AG10803 (cell line): Measurements from ENCODE around the gene POU2AF3.
A peak's percentile ranks its signal among the peaks of the same experiment; 100 is the strongest.

ENCODE experiments used
- DNase-seq: peaks from one replicate; pipeline ENCODE4 v3.0.0; 2010; ENCODE audit warnings: low read depth
- H3K4me3 ChIP-seq: 2 replicates; pipeline ENCODE4 v1.5.1; 2011; ENCODE audit warnings: mild to moderate bottlenecking, low read length, control low read depth
- TF ChIP-seq, protein P1 (sequence below): conservative IDR thresholded peaks from 2 replicates; pipeline ENCODE4 v1.5.1; 2011; ENCODE audit warnings: mild to moderate bottlenecking, low read length, control low read depth, inconsistent platforms

POU2AF3 gene

DNA sequence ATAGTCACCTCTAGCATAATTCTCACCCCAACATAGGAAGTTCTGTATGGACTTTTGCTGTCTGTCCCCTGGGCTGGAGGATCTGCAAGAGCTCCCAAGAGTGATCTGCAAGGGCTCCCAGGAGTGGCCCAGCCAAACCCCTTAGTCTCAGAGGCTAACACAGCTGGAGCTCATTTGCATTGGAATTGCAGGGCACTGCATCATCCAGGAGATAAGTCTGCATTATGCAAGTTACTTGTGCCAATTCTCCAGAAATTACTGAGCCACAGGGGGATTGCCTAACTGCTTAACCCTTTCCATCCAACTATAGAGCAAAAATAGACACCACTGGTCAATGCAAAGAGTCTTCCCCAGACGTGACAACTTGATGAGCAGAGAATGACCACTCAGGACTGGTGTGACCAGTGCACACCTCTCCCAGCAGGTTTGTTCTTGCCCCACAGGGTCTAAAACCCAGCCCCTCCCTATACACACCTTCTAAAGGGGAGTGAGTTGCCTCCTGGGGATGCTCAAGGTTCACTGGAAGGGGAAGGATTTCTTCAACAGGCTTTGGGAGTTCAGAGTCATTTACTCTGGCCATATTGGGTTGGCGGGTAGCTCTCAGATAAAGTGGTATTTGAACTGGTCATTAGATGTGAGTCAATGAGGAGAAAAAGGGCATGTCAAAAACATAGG is 38.4 kb downstream of the POU2AF3 start:
- TF ChIP-seq, protein P1, sequence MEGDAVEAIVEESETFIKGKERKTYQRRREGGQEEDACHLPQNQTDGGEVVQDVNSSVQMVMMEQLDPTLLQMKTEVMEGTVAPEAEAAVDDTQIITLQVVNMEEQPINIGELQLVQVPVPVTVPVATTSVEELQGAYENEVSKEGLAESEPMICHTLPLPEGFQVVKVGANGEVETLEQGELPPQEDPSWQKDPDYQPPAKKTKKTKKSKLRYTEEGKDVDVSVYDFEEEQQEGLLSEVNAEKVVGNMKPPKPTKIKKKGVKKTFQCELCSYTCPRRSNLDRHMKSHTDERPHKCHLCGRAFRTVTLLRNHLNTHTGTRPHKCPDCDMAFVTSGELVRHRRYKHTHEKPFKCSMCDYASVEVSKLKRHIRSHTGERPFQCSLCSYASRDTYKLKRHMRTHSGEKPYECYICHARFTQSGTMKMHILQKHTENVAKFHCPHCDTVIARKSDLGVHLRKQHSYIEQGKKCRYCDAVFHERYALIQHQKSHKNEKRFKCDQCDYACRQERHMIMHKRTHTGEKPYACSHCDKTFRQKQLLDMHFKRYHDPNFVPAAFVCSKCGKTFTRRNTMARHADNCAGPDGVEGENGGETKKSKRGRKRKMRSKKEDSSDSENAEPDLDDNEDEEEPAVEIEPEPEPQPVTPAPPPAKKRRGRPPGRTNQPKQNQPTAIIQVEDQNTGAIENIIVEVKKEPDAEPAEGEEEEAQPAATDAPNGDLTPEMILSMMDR: no peak
- H3K4me3 ChIP-seq: no peak overlapping the region
- DNase-seq: peak; percentile 93

DNA sequence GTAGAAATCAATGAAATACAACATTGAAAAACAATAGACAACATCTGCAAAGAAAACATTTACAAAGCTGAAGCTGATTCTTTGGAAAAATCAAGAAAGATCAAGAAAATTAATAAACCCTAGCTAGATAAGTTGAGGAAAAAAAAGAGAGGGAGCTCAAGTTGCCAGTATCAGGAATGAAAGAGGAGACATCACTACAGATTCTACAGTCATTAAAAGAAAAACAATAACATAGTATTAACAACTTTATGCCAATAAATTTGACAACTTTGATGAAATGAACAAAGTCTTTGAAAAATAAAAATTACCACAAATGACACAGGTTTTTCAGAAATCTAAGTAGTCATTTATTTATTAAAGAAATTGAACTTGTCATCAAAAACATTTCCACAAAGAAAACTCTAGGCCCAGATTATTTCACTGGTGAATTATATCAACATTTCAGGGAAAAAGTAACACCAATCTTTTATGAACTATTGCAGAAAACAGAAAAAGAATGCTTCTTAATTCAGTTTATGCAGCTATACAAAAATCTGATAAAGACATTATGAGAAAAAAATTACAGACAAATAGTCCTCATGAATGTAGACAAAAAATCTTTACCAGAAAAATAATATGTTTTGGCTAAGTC is 41.5 kb downstream of the POU2AF3 start:
- no peak for DNase-seq
- TF ChIP-seq, protein P1: no peak

DNA sequence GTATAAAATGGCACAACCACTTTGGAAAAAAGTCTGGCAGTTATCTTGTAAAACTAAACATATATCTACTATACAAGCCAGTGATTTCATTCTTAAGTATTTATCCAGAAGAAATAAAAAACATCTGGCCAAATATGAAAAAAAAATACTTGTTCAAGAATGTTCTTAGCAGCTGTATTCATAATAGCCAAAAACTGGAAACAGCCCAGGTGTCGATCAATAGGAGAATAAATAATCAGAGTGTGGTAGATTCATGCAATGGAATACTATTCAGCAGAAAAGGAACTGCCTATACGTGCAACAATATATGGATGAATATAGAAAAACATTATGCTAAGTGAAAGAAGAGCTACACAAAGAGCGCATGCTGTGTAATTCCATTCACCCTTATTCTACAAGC is 44.0 kb downstream of the POU2AF3 start:
- H3K4me3 ChIP-seq: no peak overlapping the region
- DNase-seq: no peak
- TF ChIP-seq, protein P1: no peak

More for the DNA sequence above, 41.5 kb downstream of the POU2AF3 start:
- no peak overlapping the region for H3K4me3 ChIP-seq

DNA sequence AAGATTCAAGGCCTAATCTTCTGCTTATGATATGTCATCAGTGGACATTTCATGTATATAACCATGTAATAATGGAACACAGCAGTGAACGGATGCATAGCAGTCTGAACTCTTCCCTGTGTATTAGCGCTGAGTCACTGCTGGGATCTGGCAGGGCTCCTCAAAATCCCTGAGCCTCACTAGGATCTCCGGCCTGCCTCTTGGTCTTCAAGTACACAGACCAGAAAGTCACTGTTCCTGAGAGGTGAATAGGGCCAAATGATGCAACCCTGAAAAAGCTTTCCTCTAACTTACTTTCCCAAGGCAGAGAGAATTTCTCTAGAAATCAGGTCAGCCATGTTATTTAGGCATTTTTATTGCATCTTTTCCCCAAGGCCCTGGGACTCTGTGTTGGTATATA is 45.7 kb downstream of the POU2AF3 start:
- TF ChIP-seq, protein P1: no peak
- DNase-seq: peak; percentile 80
- H3K4me3 ChIP-seq: no peak overlapping the region

DNA sequence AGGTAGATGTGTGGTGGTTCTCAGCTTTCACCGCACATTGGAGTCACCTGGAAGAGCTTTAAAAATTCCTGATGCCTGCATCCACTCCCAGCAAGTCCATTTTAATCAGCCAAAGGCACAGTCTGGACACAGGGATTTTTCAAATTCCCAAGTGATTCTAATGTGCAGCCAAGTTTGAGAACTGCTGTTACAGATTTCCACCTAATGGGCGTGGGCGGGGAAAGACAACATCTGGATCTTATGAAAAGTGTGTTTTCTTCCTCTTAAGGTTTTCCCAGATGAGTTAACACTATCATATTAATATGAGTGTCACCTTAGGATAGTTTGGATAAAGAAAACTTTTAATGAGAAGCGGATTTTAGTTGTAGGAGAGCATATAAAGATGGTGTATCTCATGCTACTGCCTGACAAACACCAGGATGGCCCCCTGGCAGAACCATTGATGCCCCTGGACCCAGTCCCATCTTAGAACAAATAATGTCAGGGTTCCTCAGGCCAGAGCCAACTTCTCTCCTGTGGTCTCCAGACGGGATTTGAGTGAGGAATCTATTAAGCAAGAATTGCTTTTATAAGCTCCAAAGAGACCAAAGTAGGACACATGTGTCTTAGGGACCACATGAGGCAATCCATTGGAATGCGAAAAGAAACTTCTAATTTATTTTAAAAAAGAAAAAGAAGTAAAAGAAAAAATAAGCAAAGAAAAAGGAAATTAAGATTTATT is 48.8 kb downstream of the POU2AF3 start:
- DNase-seq: peak; percentile 65
- H3K4me3 ChIP-seq: no peak overlapping the region
- TF ChIP-seq, protein P1: no peak

DNA sequence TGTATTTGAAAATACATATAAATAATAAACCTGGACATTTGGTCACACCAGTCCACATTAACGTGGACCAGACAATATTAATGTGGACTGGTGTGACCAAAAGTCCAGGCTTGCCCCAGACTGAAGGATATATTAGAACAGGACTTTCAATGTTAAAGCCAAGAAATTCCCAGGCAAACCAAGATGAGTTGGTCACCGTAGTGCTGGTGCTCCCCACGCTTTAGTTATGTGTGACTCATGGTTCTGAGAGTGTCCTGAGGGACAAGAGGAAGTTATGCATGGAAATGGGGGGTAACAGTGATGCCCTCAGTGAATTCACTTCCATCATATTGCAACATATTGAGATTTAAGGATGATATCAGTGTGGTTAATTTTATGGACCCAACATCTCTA is 49.4 kb downstream of the POU2AF3 start:
- peak; percentile 58 for DNase-seq
- H3K4me3 ChIP-seq: no peak overlapping the region
- TF ChIP-seq, protein P1: no peak
